K562 (cell line): ENCODE results near the gene CCDC9. TPM values are rescaled to one million over a fixed set of nuclear protein-coding genes. Genes with fewer than 3 reads are reported as not detected.

Source experiments
- DACH1 ChIP-seq: fragments of 450-650 bp; IDR thresholded peaks from 2 replicates; pipeline ENCODE4 v1.6.1; 2018; ENCODE audit not compliant: partially characterized antibody
- NRF1 ChIP-seq, 2 experiments: fragments of 450-650 bp; IDR thresholded peaks in 1 of 2; conservative IDR thresholded peaks in 1 of 2; 2 replicates each; pipeline ENCODE4 v1.6.1; 2014; ENCODE audit warnings: mild to moderate bottlenecking in 2 of 2
- RAD21 ChIP-seq, 2 experiments: fragments of 250-450 bp in 1 of 2; fragments of 450-650 bp in 1 of 2; sonication (Bioruptor Pico) in 1 of 2; formaldehyde crosslinking in 1 of 2; IDR thresholded peaks in 1 of 2; conservative IDR thresholded peaks in 1 of 2; 2 replicates each; pipeline versions ENCODE4 v1.4.0 to v1.8.0; 2020 to 2022; ENCODE audit warnings: mild to moderate bottlenecking in 2 of 2, moderate library complexity in 1 of 2
- REST ChIP-seq, 2 experiments: fragments of 450-650 bp; formaldehyde crosslinking in 1 of 2; IDR thresholded peaks; 2 replicates each; pipeline versions ENCODE4 v1.4.0 to v1.6.1; 2014 to 2020; ENCODE audit warnings: mild to moderate bottlenecking in 2 of 2, borderline replicate concordance in 1 of 2, low read depth in 1 of 2
- SOX6 ChIP-seq: fragments of 450-650 bp; IDR thresholded peaks from 2 replicates; pipeline ENCODE4 v1.6.1; 2014; ENCODE audit warnings: mild to moderate bottlenecking
- XRCC3 ChIP-seq: fragments of 450-650 bp; IDR thresholded peaks from 2 replicates; pipeline ENCODE4 v1.6.1; 2017; ENCODE audit warnings: mild to moderate bottlenecking, moderate library complexity
- ZNF592 ChIP-seq: fragments of 450-650 bp; IDR thresholded peaks from 2 replicates; pipeline ENCODE4 v1.6.1; 2017; ENCODE audit warnings: antibody characterized with exemption, mild to moderate bottlenecking
- polyA plus RNA-seq, 8 experiments: library from polyadenylated mRNA; depleted of rRNA in 4 of 8; stranded (reverse) in 5 of 8; unstranded in 3 of 8; fragments of >200 nt; fragmentation: Nextera tagmentation in 2 of 8; fragmentation: Illumina TruSeq in 1 of 8; extraction: Ambion mirVana in 2 of 8; extraction: Trizol in 1 of 8; gene quantifications; 2 replicates each; pipeline versions ENCODE4 v1.2.1 to v1.2.3, GENCODE V29; 2011 to 2014; ENCODE audit warnings: inconsistent platforms in 1 of 8, missing spikeins in 1 of 8
- total RNA-seq, 7 experiments: library from RNA; depleted of rRNA in 6 of 7; stranded (reverse); fragments of >200 nt in 6 of 7; fragmentation: Illumina TruSeq in 2 of 7; extraction: Trizol in 2 of 7; gene quantifications; 2 replicates each; pipeline versions ENCODE4 v1.2.1 to v1.2.3, GENCODE V29; 2011 to 2021; ENCODE audit warnings: low replicate concordance in 1 of 7
- TF ChIP-seq, protein P1 (sequence below): fragments of 200-800 bp; sonication (Bioruptor generic); IDR thresholded peaks from 2 replicates; pipeline ENCODE4 v1.6.1; 2016; ENCODE audit warnings: missing genetic modification characterization, missing compliant biosample characterization

The CCDC9 gene
- total and polyA plus RNA-seq, 9 of the 15 experiments (the other 6 are each of a cell fraction or from before 2014, with no cell fraction given), result 0.23 to 38.6 (median 8.4) TPM

DNA sequence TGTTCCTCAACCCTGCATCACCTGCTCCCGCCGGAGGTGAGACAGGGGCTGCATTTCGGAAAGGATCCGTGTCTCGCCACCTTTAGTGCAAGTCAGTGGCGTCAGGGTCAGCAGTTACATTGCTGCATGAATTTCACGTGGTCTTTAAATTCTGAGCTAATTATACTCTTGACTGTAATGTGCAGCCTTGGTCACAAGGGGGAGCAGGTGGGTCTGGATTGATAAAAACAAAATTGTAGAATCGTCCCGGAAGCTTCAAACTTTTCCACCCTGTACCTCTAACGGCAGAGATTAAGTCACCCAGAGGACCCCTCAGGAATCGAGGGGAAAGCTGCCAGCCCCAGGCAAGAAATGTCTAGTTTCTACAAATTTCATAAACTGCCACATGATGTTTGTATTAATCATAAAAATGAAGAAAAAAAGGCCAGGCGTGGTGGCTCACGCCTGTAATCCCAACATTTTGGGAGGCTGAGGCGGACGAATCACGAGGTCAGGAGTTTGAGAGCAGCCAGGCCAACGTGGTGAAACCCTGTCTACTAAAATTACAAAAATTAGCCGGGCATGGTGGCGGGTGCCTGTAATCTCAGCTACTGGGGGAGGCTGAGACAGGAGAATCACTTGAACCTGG, 45.5 kb upstream of the CCDC9 start (continued):
- TF ChIP-seq REST (IDR thresholded peaks at IDR 0.05; ENCODE audit: borderline replicate concordance) (peak; percentile 84), REST (CRISPR knock-in tag; IDR thresholded peaks at IDR 0.05; ENCODE audit: low read depth) (no peak), SOX6 (peak; percentile 51; the same call in 1 of the 2 replicates), ZNF592 (peak; percentile 99), NRF1 (conservative IDR thresholded peaks at IDR 0.05 in 1 of 2, IDR thresholded peaks at IDR 0.05 in 1 of 2) (peak in 1 of 2 experiments; percentile 0; a peak in 1 of 4 replicates), XRCC3 (no peak), RAD21 (CRISPR knock-in tag; conservative IDR thresholded peaks at IDR 0.05 in 1 of 2, IDR thresholded peaks at IDR 0.05 in 1 of 2) (peak; percentile 80 to 82), DACH1 (no peak)
- TF ChIP-seq, protein P1, sequence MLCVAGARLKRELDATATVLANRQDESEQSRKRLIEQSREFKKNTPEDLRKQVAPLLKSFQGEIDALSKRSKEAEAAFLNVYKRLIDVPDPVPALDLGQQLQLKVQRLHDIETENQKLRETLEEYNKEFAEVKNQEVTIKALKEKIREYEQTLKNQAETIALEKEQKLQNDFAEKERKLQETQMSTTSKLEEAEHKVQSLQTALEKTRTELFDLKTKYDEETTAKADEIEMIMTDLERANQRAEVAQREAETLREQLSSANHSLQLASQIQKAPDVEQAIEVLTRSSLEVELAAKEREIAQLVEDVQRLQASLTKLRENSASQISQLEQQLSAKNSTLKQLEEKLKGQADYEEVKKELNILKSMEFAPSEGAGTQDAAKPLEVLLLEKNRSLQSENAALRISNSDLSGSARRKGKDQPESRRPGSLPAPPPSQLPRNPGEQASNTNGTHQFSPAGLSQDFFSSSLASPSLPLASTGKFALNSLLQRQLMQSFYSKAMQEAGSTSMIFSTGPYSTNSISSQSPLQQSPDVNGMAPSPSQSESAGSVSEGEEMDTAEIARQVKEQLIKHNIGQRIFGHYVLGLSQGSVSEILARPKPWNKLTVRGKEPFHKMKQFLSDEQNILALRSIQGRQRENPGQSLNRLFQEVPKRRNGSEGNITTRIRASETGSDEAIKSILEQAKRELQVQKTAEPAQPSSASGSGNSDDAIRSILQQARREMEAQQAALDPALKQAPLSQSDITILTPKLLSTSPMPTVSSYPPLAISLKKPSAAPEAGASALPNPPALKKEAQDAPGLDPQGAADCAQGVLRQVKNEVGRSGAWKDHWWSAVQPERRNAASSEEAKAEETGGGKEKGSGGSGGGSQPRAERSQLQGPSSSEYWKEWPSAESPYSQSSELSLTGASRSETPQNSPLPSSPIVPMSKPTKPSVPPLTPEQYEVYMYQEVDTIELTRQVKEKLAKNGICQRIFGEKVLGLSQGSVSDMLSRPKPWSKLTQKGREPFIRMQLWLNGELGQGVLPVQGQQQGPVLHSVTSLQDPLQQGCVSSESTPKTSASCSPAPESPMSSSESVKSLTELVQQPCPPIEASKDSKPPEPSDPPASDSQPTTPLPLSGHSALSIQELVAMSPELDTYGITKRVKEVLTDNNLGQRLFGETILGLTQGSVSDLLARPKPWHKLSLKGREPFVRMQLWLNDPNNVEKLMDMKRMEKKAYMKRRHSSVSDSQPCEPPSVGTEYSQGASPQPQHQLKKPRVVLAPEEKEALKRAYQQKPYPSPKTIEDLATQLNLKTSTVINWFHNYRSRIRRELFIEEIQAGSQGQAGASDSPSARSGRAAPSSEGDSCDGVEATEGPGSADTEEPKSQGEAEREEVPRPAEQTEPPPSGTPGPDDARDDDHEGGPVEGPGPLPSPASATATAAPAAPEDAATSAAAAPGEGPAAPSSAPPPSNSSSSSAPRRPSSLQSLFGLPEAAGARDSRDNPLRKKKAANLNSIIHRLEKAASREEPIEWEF (CRISPR knock-in tag), result peak; percentile 37; the same call in 1 of the 2 replicates
